ENCODE measurements around the gene OR52E2.

- TF ChIP-seq CTCF (IDR thresholded peaks at IDR 0.05) = no peak
- no peak for TF ChIP-seq POLR2AphosphoS2 (conservative IDR thresholded peaks at IDR 0.05; ENCODE audit: low read length)
- TF ChIP-seq CEBPB (IDR thresholded peaks at IDR 0.05) = no peak
Measured at GRCh38 chr11:5043380-5043779, 16.0 kb downstream of the OR52E2 start.
